Peyer's patch (tissue), 4 donors: ENCODE results near the gene ZFP14.

Source experiments
- POLR2A ChIP-seq, 2 donors: fragments of 450-650 bp; IDR thresholded peaks; one replicate each; pipeline ENCODE4 v1.5.1; 2017; ENCODE audit warnings: antibody characterized with exemption in 2 of 2, mild to moderate bottlenecking in 2 of 2, moderate library complexity in 2 of 2
- TF ChIP-seq, protein P1 (sequence below), 6 experiments: fragments of 450-650 bp in 4 of 6; fragments of 200-600 bp in 2 of 6; sonication (generic) in 1 of 6; IDR thresholded peaks; one replicate each; pipeline ENCODE4 v1.5.1; 2017 to 2019; ENCODE audit warnings: antibody characterized with exemption in 6 of 6, mild to moderate bottlenecking in 3 of 6, moderate library complexity in 1 of 6

GRCh38 chr19:36373638-36374156 lies 5.3 kb downstream of the ZFP14 start:
- TF ChIP-seq, protein P1, sequence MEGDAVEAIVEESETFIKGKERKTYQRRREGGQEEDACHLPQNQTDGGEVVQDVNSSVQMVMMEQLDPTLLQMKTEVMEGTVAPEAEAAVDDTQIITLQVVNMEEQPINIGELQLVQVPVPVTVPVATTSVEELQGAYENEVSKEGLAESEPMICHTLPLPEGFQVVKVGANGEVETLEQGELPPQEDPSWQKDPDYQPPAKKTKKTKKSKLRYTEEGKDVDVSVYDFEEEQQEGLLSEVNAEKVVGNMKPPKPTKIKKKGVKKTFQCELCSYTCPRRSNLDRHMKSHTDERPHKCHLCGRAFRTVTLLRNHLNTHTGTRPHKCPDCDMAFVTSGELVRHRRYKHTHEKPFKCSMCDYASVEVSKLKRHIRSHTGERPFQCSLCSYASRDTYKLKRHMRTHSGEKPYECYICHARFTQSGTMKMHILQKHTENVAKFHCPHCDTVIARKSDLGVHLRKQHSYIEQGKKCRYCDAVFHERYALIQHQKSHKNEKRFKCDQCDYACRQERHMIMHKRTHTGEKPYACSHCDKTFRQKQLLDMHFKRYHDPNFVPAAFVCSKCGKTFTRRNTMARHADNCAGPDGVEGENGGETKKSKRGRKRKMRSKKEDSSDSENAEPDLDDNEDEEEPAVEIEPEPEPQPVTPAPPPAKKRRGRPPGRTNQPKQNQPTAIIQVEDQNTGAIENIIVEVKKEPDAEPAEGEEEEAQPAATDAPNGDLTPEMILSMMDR (IDR thresholded peaks at IDR 0.05), result no peak
- TF ChIP-seq POLR2A (IDR thresholded peaks at IDR 0.05), result no peak
